ENCODE measurements around the gene CAGE1.
"Not testable (repeated sequence)": the region's sequence is repeated elsewhere in the genome, so short reads cannot be mapped to it uniquely, and the experiment has no call there.

The CAGE1 gene

DNA sequence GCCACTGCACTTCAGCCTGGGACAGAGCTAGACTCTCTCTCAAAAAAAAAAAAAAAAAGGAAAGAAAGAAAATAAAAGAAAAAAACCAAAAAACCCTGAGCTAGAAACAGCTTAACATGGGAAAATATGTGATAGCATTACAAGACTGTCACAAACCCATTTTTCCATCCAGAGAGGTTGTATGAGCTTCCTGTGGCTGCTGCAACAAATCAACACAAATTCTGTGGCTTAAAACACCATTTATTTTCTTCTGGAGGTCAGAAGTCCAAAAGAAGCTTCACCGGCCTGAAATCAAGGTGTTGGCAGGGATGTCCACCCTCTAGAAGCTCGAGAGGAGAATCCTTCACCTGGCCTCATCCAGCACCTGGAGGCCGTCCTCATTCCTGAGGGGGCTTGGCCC lies 54.9 kb downstream of the CAGE1 start:
- no peak for DNase-seq

DNA sequence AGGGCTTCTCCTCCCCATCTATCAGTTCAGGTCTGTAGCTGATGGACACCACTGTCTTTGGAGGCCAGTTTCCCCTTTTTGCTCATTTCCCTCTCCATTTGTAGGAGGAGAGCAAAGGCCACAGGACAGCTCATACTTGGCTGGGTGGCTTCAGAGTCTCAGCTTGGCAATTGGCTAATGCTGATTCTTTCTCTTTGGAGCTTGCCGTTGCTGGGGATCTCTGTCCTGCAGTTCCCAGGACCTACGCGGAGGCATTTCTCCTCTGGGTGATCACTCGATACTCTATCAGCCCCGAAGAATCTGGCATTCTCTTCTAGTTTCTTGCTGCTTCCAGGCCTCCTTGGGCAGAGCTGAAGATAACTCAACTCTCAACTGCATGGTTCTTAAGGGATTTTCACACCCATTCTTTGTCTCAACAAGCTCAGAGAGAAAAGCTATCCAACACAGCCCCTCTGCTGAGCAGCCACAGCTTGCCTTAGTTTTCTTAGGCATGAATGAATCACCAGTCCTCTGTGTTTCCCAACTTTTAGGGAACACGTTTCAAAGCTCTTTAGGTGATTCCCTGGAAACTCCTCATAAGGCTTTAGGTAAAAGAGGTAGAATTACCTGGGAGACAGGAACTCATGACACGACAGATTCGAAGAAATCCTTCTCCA lies 57.3 kb downstream of the CAGE1 start:
- DNase-seq: no peak

DNA sequence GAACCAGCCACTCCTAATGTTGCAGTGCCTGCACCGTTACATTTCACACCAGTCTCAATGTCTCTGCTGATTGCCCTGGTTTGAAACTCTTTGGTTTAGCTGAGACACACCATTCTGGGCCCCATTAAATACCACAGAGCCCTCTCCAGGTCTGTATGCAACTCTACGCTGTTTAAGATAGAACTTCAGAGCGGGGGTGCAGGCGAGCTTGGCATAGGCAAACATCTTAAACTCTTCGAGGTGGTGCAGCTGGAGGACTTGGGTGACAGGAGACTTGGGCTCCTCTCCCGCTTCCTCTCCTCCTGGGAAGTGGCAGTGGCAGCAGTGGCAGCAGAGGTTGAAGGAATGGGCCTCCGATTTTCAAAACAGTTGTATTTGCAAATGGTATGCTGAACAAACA lies 58.1 kb downstream of the CAGE1 start:
- DNase-seq: no peak

DNA sequence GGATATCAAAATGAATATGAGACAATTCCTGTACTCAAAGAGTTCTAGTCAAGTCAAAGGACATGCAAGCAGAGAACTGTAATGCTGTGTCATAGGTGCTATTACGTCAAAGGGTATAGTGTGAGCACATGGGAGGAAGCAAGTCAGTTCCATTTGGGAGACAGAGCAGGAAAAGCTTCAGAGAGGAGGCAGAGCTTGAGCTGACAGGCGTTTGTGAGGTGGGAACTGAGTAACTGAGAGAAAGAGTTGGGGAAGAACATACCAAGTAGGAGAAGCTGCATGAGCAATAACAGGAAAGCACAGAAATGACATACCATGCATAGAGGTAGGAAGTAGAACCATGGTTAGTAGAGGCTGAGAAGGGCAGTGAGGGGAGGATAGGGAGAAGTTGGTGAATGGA lies 61.3 kb downstream of the CAGE1 start:
- no peak for DNase-seq

DNA sequence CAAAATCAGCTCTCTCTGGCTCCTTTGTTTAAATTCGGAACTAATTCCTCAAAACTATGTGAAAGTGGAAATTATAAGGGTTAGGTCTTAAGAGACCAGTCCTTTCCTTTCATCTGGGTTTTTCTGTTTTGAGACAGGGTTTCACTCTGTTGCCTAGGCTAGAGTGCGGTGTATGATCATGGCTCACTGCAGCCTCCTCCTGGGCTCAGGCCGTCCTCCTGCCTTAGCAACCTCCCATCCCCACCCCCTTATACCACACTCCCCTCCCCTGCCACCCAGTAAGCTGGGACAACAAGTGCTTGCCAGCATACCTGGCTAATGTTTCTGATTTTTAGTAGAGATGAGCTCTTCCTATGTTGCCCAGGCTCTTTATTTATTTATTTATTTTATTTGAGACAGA lies 63.8 kb downstream of the CAGE1 start:
- DNase-seq: no peak

DNA sequence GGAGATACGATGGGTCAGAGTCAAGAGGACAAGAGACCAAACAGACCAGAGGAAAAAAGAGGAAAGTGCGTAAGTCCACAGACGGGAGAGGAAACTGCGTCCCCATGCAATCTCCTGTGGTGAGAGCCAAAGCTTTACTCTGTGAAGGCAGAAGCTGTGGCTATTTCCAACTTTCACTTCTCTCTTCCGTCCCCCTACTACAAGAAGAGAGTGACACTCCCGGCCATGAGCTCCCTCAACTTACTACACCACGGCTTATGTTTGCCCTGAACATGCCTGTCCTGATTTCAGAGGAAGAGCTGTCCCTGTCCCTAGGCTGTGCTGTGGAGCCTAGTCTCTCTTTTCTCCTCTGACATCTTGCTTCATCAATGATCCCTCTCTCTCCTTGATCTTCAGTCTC lies 65.0 kb downstream of the CAGE1 start:
- no peak for DNase-seq

DNA sequence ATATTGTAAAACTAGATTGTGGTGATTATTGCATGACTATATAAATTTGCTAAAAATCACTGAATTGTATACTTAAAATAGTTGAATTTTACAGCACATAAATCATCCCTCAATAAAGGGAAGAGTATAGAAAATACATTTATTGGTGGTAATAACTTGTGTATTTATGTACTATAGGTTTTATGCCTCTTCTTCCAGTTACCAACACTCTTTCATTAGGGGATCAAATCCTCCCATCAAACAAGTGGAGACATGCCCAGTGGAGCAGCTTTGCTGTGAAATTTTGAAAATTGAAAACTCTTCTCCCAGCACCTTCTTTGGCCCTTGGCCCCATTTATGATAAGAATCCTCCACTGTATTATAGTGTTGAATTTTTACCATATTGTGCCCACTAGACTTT lies 66.5 kb downstream of the CAGE1 start:
- no peak for DNase-seq

DNA sequence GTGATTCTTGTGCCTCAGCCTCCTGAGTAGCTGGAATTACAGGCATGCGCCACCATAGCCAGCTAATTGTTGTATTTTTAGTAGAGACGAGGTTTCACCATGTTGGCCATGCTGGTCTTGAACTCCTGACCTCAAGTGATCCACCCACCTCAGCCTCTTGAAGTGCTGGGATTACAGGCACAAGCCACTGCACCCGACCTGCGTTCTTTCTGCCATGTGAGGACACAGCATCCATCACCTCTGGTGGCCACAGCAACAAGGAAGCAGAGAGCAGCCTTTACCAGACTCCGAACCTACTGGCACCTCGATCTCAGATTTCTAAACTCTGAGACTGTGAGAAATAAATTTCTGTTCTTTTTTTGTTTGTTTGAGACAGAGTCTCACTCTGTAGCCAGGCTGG lies 67.7 kb downstream of the CAGE1 start:
- not testable (repeated sequence) for DNase-seq

DNA sequence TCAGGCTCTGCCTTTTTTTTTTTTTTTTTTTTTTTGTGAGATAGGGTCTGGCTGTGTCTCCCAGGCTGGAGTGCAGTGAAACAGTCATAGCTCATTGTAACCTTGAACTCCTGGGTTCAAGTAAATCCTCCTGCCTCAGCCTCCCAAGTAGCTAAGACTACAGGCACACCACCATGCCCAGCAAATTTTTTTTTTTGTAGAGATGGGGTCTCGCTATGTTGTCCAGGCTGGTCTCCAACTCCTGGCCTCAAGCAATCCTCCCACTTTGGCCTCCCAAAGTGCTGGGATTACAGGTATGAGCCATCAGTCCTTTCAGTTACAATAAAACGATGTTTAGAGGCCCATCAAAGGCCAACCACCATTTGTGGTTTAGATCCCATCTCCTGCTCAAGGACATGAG lies 70.1 kb downstream of the CAGE1 start:
- DNase-seq: not testable (repeated sequence)

DNA sequence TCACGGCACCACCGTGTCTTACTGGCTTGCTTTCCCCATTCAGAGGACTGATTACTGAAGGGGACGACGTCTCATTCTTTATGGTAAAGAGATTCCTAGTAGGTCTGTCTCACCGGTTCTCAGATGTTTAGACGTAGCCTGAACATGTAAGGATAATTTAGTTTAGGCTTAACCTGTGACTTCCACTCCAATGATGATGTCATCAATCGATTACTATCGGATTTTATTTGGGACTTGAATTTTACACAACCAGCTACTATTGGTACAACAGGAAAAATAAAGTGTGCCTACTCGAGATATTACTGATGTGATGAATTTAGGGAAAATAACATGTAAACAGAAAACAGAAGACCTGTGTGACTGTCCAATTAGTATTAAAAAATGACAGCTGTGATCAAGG lies 72.0 kb downstream of the CAGE1 start:
- no peak for DNase-seq

DNA sequence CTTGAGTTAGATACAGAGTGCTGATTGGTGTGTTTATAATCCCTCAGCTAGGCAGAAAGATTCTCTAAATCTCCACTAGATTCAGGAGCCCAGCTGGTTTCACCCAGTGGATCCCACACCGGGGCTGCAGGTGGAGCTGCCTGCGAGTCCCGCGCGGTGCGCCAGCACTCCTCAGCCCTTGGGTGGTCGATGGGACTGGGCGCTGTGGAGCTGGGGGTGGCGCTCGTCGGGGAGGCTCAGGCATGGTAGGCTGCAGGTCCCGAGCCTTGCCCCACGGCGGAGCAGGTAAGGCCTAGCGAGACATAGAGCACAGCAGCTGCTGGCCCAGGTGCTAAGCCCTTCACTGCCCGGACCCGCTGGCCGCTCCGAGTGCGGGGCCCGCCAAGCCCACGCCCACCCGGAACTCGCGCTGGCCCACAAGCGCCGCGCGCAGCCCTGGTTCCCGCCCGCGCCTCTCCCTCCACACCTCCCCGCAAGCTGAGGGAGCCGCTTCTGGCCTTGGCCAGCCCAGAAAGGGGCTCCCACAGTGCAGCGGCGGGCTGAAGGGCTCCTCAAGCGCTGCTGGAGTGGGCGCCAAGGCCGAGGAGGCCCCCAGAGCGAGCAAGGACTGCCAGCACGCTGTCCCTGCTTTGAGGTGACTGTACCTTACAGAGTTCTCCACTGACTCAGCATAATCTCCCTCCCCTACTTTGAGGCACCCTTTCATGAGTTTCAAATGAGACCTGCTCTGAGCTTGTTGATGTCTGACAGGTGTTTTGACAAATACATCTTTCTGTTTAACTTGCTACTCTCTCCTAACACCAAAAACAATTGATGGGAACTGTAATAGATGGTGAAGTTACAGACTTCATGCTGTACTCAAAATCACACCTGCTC lies 72.6 kb downstream of the CAGE1 start:
- DNase-seq: no peak

DNA sequence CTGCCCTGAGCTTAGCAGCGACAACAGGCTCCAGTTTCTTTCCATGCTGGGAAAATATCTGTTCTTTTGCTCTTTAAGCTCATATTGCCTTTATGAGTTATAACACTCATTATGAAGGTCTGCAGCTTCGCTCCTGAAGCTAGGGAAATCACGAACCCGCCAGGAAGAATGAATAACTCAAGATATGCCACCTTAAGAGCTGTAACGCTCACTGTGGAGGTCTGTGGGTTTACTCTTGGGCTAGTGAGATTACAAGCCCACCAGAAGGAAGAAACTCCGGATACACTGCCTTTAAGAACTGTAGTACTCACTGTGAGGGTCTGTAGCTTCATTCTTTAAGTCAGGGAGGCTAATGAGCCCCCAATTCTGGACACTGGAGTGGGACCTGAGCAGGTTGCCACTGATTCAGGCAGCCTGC lies 73.6 kb downstream of the CAGE1 start:
- no peak for DNase-seq

DNA sequence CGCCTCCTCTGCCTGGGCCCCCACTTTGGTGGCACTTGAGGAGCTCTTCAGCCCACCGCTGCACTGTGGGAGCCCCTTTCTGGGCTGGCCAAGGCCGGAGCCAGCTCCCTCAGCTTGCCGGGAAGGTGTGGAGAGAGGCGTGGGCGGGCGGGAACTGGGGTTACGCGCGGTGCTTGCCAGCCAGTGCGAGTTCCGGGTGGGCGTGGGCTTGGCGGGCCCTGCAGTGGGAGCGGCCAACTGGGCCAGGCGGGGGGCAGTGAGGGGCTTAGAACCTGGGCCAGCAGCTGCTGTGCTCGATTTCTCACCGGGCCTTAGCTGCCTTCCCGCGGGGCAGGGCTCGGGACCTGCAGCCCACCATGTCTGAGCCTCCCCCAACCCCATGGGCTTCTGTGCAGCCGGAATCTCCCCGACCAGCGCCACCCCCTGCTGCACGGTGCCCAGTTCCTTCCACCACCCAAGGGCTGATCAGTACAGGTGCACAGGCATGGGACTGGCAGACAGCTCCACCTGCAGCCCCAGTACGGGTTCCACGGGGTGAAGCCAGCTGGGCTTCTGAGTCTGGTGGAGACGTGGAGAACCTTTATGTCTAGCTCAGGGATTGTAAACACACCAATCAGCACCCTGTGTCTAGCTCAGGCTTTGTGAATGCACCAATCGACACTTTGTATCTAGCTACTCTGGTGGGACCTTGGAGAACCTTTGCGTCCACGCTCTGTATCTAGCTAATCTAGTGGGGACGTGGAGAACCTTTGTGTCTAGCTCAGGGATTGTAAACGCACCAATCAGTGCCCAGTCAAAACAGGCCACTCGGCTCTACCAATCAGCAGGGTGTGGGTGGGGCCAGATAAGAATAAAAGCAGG lies 74.2 kb downstream of the CAGE1 start:
- DNase-seq: peak; percentile 6

DNA sequence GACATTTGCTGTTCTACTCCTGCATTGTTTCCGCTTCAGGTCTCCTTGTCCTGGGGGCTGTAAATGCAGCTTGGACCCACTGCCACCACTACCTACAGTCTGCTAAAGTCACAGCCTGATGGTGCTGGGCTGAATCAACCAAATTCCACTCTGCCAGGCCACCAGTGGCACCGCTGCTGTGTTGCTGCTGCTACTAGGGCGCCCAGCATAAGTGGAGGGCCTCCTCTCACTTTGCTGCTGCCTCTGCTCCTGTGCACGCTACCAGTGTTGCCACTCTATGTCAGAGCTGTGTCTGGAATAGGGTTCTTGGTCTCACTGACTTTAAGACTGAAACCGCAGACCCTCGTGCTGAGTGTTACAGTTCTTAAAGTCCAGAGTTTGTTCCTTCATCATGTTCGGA lies 75.1 kb downstream of the CAGE1 start:
- no peak for DNase-seq

DNA sequence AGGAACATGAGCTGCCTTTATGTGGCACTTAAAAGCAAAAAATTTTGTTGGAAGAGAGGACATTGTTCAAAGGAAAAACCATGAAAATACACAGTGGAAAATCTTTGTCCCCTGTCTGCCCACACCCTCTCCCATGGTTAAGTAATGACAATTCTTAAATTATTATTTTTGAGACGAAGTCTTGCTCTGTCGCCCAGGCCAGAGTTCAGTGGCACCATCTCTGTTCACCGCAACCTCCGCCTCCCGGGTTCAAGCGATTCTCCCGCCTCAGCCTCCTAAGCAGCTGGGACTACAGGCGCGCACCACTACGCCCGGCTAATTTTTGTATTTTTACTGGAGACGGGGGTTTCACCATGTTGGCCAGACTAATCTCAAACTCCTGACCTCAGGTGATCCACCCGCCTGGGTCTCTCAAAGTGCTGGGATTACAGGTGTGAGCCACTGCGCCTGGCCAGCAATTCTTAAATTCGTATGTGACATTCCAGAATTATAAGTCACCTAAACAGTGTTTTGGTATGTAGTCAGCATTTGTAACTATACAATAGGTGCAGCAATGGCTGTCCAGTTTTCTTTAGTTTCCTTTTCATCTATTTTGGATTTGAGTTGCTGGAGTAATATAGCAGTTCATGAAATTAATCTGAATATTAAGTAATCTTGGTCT lies 75.9 kb downstream of the CAGE1 start:
- no peak for DNase-seq

DNA sequence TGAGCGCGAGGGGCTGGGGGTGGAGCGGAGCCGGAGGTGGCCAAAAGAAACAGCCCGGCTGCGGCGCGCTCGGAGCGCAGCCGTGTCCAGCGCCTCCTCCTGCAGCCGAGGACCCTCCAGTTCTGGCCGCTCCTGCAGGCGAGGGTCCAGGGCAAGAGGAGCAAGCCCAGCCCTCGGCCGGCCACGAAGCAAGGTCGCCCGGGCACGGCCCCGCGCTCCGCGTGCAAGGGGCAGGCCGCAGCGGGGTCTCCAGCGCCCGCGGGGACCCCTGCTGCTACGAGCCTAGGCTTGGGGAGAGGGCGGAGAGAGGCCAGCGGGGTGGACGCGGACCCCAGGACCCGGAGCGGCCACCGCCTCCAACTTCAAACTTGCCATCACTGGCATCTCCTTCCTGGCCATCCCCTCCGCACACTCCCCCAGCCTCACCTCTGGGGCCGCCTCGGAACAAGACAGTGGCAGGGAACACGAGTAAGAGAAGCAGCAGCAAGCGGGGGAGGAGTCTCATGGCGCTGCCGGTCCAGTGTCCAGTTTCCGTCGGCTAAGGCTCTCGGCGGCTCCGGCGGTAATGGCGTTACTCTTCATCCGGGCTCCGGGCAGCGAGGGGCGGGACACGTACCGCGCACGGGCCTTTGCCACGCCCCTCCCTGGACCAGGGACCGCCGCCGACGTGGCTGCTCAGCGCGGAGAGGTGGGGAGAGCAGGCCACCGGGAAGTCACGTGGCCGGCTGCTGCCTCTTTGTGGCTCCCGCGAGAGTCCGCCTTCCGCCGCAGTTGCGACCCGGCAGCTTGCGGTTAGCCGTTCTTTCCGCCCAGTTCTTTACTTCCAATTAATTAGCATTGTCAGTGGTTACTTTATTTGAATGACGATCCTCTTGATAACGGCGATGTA lies 76.7 kb downstream of the CAGE1 start, which contains the start of gene SSR1:
SSR1 (minus strand) TSS at position 584 of the 889 bp plus-strand sequence; CDS start at position 505, 79 bp downstream.
- peak; percentile 86 for DNase-seq

DNA sequence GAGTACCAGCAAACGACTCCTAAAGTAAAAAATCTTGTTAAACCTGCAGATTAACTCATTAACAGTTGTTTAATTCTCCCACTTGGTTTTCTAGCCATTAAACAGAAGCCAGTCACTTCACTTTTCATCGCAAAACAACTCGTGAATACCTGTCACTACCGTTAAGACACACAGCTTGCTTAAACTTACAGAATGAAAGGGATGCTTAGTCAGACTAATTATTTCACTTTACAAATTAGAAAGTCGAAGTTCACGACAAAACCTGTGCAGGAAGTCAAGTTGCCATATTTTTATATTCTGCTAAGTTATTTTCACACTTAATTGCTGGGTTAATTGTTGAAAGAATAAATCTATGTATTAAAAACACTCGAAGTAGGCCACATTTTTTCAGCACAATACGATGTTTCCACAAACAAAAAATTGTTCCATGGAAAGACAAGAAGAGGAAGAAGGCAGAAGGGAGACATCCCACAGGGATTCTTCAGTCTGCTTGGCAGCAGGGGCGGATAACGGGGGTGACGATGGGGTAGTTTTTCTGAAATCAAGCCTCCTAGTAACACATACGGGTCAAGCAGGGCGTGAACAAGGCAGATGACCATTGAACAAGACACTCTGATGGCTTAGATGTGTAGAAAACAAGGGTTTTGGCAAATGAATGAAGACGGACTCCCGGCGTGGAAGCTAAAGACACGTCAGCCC lies 77.5 kb downstream of the CAGE1 start:
- no peak for DNase-seq

DNA sequence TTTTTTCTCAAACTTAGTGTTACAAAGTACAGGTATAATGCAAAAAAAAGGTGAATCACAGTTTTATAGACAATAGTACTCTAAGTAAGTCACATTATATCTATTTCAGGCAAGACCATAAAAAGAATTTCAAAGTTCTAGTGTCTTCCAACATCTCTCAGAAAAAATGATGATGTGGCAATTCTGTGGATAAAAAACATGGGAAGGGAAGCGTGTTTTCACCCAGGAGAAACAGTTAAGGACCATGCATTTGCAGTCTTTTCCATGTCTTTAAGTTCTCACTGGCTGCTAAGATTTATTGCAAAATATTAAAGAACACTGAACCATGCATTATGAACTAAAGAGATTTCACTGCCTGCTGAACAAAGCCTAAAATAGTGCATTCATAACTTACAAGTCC lies 78.4 kb downstream of the CAGE1 start:
- DNase-seq: no peak

DNA sequence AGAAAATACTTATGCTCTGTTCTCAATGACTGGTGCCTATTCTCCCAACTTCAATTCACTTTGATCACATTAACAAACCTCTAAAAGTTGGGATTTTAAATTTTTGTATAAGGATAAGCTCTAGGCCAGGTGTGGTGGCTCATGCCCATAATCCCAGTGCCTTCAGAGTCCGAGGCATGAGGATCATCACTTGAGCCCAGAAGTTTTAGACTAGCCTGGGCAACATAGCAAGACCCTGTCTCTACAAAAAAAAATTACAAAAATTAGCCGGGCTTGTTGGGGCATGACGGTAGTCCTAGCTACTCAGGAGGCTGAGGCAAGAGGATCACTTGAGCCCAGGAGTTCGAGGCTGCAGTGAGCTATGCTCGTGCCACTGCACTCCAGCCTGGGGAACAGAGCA lies 80.5 kb downstream of the CAGE1 start:
- no peak for DNase-seq

DNA sequence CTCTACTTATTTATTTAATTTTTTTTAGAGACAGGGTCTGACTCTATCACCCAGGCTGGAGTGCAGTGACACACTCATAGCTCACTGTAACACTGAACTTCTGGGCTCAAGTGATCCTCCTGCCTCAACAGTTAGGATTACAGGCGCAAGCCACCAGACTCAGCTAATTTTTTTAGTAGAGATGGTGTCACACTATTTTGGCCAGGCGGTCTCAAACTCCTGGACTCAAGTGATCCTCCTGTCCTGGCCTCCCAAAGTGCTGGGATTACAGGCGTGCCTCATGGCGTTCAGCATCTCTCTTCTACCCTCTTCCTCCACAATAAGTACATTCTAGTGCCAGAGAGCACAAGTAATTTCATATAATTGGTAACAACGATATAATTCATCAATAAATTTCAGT lies 82.0 kb downstream of the CAGE1 start:
- DNase-seq: no peak

DNA sequence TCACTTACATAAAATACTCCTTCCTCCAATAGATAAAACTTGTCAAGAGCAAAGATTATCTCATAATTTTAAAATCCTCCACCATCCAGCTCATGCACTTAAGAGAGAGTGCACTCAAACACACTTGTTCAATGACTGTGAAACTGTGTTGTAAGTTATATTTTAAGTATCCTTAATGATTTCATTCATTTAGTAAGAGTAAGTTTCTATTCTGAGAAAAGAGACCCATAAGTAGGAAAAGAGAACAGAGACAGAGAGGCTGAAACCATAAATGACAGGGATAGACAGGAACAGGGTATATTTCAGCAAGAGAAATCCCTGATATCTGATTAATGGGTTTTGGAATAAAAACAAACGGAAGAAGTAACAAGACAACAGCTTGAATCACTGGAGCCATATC lies 84.7 kb downstream of the CAGE1 start:
- DNase-seq: no peak
